Skeletal muscle tissue (tissue), 4 donors: ENCODE data around the gene NKX1-2. TPM values are rescaled to one million over a fixed set of nuclear protein-coding genes. Genes with fewer than 3 reads are reported as not detected.

Experiments
- H3K27ac ChIP-seq: one replicate; pipeline ENCODE4 v1.7.0; 2013; ENCODE audit warnings: mild to moderate bottlenecking, low read depth, low read length, inconsistent platforms
- H3K27me3 ChIP-seq, 3 donors: one replicate each; pipeline ENCODE4 v1.7.0; 2013; ENCODE audit warnings: low read length in 3 of 3; ENCODE audit not compliant: control insufficient read depth in 3 of 3, insufficient read depth in 3 of 3
- H3K36me3 ChIP-seq, 3 donors: one replicate each; pipeline ENCODE4 v1.7.0; 2013; ENCODE audit warnings: low read length in 3 of 3; ENCODE audit not compliant: control insufficient read depth in 3 of 3, insufficient read depth in 3 of 3
- H3K4me1 ChIP-seq, 3 donors: one replicate each; pipeline ENCODE4 v1.7.0; 2013; ENCODE audit warnings: low read length in 3 of 3, mild to moderate bottlenecking in 3 of 3; ENCODE audit not compliant: control insufficient read depth in 3 of 3, insufficient read depth in 3 of 3
- H3K4me3 ChIP-seq, 3 donors: one replicate each; pipeline ENCODE4 v1.7.0; 2013; ENCODE audit warnings: low read length in 3 of 3
- H3K9ac ChIP-seq, 3 donors: one replicate each; pipeline ENCODE4 v1.7.0; 2013; ENCODE audit warnings: low read length in 3 of 3, mild to moderate bottlenecking in 3 of 3, moderate library complexity in 2 of 3, low read depth in 1 of 3
- H3K9me3 ChIP-seq, 3 donors: one replicate each; pipeline ENCODE4 v1.7.0; 2013; ENCODE audit warnings: low read length in 3 of 3; ENCODE audit not compliant: control insufficient read depth in 3 of 3
- total RNA-seq: library from RNA; depleted of rRNA; stranded (reverse); fragments of >200 nt; gene quantifications from one replicate; pipeline ENCODE4 v1.2.3, GENCODE V29; 2014
- donor health status: Osteomylitis.

Gene NKX1-2
- total RNA-seq, 1 donor from 2014 or later: not detected

DNA sequence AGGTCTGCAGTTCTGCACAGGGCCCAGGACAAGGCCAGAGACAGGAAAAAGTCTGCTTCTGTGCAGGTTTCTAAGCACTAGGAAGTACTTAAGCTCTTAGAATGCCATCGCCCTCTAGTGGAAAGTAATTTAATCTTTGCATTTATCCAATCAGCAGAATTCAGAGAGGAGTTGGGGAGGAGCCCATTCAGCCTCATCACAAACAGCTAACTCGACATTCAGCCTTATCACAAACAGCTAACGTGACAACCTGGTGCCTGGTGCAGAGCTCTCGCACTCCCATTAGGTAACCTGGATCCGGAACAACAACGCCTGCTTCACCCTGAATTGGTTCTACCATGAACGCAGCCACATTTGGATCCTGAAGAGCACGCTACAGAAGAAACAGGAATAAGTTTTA lies 46.3 kb downstream of the NKX1-2 start:
- Histone ChIP-seq H3K27me3 (no peaks in the 10 kb centered on the region), H3K4me3 (no peak overlapping the region), H3K27ac (no peak overlapping the region), H3K4me1 (peaks cover 0 to 2% (median 0%) of the 10 kb centered on the region in 3 donors), H3K36me3 (peaks cover 25 to 69% (median 60%) of the 10 kb centered on the region in 3 donors), H3K9ac (no peak overlapping the region), H3K9me3 (no peaks in the 10 kb centered on the region)

DNA sequence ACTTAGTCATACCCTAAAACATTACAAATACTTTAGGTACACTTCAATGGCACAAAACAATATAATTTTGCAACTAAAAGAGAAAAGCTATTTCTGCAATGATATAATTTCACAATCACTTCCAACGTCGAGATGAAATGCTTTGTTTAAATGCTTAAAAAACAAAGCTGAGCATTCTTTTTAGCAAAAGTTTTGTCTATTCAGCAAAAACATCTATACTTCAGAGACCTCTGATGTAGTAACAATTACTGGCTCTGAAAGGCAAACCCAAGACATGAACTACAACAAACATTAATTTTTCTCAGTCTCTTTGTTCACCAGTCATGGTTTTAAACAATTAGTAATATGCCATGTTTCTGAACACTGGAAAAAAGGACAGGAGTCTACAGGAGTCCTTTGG lies 47.6 kb downstream of the NKX1-2 start:
- no peak overlapping the region for H3K27ac ChIP-seq
- peaks cover 0 to 2% (median 0%) of the 10 kb centered on the region in 3 donors for H3K4me1 ChIP-seq
- no peak overlapping the region for H3K9ac ChIP-seq
- H3K36me3 ChIP-seq: peaks cover 27 to 67% (median 59%) of the 10 kb centered on the region in 3 donors
- H3K27me3 ChIP-seq: no peaks in the 10 kb centered on the region
- H3K4me3 ChIP-seq: no peak overlapping the region
- H3K9me3 ChIP-seq: no peaks in the 10 kb centered on the region

DNA sequence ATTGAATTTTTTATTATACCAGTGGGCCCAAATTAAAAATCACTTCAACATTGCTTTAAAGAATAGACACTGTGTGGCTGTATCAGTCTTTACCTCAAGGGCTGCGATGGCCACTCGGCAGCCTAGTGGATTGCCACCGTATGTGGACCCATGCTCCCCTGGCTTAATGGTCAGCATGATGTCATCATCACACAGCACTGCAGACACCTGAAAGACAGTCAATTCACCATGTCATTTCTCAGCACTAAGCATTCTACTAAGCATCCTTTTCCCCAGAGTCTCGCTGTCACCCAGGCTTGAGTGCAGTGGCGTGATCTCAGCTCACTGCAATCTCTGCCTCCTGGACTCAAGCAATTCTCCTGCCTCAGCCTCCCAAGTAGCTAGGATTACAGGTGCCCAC lies 48.2 kb downstream of the NKX1-2 start:
- H3K9me3 ChIP-seq: no peaks in the 10 kb centered on the region
- H3K4me3 ChIP-seq: no peak overlapping the region
- H3K4me1 ChIP-seq: peaks cover 0 to 2% (median 0%) of the 10 kb centered on the region in 3 donors
- H3K27ac ChIP-seq: no peak overlapping the region
- no peak overlapping the region for H3K9ac ChIP-seq
- peaks cover 29 to 65% (median 56%) of the 10 kb centered on the region in 3 donors for H3K36me3 ChIP-seq
- no peaks in the 10 kb centered on the region for H3K27me3 ChIP-seq

Other genes with a start within 250 kb of the NKX1-2 start
- gene OAT, start 31.1 kb downstream of the NKX1-2 start, total RNA-seq: 106 TPM
- gene LHPP, start 11.8 kb upstream of the NKX1-2 start, total RNA-seq: 4.2 TPM